NCI-H2196 treated with DMSO at 0.1 percent for 48 hours (cell line): Measurements from ENCODE around the gene SUMO4.

Experiments used
- DNase-seq: peaks from one replicate; lab custom pipeline; 2025; ENCODE audit not compliant: unreplicated experiment; lab: John Stamatoyannopoulos, UW

Gene SUMO4

GRCh38 chr6:149400050-149400449 lies at the start of gene SUMO4:
Gene SUMO4, plus strand, starts transcription at chr6:149400262. Its CDS starts 130 bp downstream, at chr6:149400392.
- DNase-seq, result no peak

GRCh38 chr6:149354009-149354408 lies 46.1 kb upstream of the SUMO4 start:
- peak; percentile 13 for DNase-seq

GRCh38 chr6:149356081-149356750 lies 43.8 kb upstream of the SUMO4 start:
- no peak for DNase-seq

- DNase-seq, result no peak
These were observed 42.1 kb upstream of the SUMO4 start for GRCh38 chr6:149357726-149358538.

- no peak for DNase-seq
These were observed 40.6 kb upstream of the SUMO4 start for GRCh38 chr6:149359440-149359839.

- DNase-seq, result no peak
These were observed 39.5 kb upstream of the SUMO4 start for GRCh38 chr6:149360536-149360935.

- DNase-seq, result no peak
These were observed 37.8 kb upstream of the SUMO4 start for GRCh38 chr6:149362289-149362688.

GRCh38 chr6:149363154-149363553 lies 36.9 kb upstream of the SUMO4 start:
- DNase-seq, result no peak

- no peak for DNase-seq
These were observed 35.5 kb upstream of the SUMO4 start for GRCh38 chr6:149364557-149364956.

GRCh38 chr6:149365197-149365596 lies 34.9 kb upstream of the SUMO4 start:
- no peak for DNase-seq

- no peak for DNase-seq
These were observed 33.7 kb upstream of the SUMO4 start for GRCh38 chr6:149366267-149366921.

GRCh38 chr6:149368065-149368464 lies 32.0 kb upstream of the SUMO4 start:
- no peak for DNase-seq

GRCh38 chr6:149371154-149371553 lies 28.9 kb upstream of the SUMO4 start:
- DNase-seq, result no peak

- DNase-seq, result no peak
These were observed 28.0 kb upstream of the SUMO4 start for GRCh38 chr6:149372062-149372461.

- DNase-seq, result no peak
These were observed 26.6 kb upstream of the SUMO4 start for GRCh38 chr6:149373511-149373910.

- no peak for DNase-seq
These were observed 20.1 kb upstream of the SUMO4 start for GRCh38 chr6:149379977-149380376.

GRCh38 chr6:149380523-149380922 lies 19.5 kb upstream of the SUMO4 start:
- no peak for DNase-seq

- no peak for DNase-seq
These were observed 16.7 kb upstream of the SUMO4 start for GRCh38 chr6:149383371-149383770.

- no peak for DNase-seq
These were observed 15.6 kb upstream of the SUMO4 start for GRCh38 chr6:149384464-149384863.

- no peak for DNase-seq
These were observed 13.9 kb upstream of the SUMO4 start for GRCh38 chr6:149385998-149386646.

GRCh38 chr6:149387779-149388512 lies 12.1 kb upstream of the SUMO4 start:
- no peak for DNase-seq
